Measurements from ENCODE around the gene MZF1.

DNA sequence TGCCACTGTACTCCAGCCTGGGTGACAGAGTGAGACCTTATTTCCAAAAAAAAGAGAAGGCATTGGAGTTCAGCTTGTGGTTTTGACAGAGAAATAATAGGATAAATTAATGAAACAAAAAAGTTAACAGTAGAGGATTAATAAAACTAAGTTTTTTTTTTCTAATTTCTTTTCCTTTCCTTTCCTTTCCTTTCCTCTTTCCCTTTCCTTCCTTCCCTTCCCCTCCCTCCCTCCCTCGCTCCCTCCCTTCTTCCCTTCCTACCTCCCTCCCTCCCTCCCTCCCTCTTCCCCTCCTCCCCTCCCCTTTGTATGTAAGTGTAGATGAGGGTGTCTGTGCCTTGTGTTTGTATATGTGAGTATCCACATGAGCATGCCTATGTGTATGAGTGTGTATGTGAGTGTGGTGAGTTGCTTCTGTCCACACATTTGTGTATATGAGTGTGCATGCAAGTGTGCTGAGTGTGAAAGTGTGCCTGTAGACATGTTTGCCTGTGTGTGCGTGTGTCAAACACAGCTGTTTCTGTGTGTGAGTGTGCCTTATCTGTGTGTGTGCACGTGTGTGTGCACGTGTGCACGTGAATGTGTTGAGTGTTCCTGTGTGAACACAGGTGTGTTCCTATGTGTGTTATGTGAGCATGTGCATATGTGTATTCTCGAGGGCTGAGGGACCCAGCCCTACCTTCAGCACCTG is 12.5 kb upstream of the MZF1 start:
- TF ChIP-seq, protein P1, sequence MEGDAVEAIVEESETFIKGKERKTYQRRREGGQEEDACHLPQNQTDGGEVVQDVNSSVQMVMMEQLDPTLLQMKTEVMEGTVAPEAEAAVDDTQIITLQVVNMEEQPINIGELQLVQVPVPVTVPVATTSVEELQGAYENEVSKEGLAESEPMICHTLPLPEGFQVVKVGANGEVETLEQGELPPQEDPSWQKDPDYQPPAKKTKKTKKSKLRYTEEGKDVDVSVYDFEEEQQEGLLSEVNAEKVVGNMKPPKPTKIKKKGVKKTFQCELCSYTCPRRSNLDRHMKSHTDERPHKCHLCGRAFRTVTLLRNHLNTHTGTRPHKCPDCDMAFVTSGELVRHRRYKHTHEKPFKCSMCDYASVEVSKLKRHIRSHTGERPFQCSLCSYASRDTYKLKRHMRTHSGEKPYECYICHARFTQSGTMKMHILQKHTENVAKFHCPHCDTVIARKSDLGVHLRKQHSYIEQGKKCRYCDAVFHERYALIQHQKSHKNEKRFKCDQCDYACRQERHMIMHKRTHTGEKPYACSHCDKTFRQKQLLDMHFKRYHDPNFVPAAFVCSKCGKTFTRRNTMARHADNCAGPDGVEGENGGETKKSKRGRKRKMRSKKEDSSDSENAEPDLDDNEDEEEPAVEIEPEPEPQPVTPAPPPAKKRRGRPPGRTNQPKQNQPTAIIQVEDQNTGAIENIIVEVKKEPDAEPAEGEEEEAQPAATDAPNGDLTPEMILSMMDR (IDR thresholded peaks at IDR 0.05 in 2 of 3, conservative IDR thresholded peaks at IDR 0.05 in 1 of 3; ENCODE audit: borderline replicate concordance in 1 of 3, insufficient read depth in 1 of 3, low read depth in 2 of 3, low read length in 2 of 3), result no peak
- no peak for TF ChIP-seq EZH2 (IDR thresholded peaks at IDR 0.05)
- TF ChIP-seq RAD21 (IDR thresholded peaks at IDR 0.05; ENCODE audit: low read depth), result no peak
- TF ChIP-seq, protein P2, sequence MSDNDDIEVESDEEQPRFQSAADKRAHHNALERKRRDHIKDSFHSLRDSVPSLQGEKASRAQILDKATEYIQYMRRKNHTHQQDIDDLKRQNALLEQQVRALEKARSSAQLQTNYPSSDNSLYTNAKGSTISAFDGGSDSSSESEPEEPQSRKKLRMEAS (IDR thresholded peaks at IDR 0.05), result no peak
- TF ChIP-seq SIN3A (IDR thresholded peaks at IDR 0.05; ENCODE audit: low read depth), result no peak
- TF ChIP-seq POLR2AphosphoS5 (IDR thresholded peaks at IDR 0.05; ENCODE audit: low read depth, low read length), result no peak

All from HCT116 (cell line).